HEK293 (cell line): ENCODE results near the gene RAB10.

Experiments used
- CTCF ChIA-PET: fragments of 350-600 bp; formaldehyde crosslinking; extraction: SDS; loops from one replicate; lab custom pipeline; 2021; ENCODE audit warnings: antibody characterized with exemption; lab: Yijun Ruan, JAX
- POLR2A ChIA-PET: fragments of 300-600 bp; formaldehyde crosslinking; extraction: SDS; loops from one replicate; lab custom pipeline; 2020; ENCODE audit warnings: antibody characterized with exemption, inconsistent platforms; lab: Yijun Ruan, JAX
- H3K27ac ChIP-seq: fragments of 200-500 bp; sonication (Bioruptor generic); 2 replicates; pipeline ENCODE4 v1.5.1; 2014; ENCODE audit warnings: low read depth, low read length, control low read depth, inconsistent platforms; ENCODE audit errors: extremely low read depth
- H3K36me3 ChIP-seq, 2 experiments: fragments of 200-500 bp in 1 of 2; sonication (Bioruptor generic) in 1 of 2; 1 replicate in 1 of 2; 2 replicates in 1 of 2; pipeline ENCODE4 v1.5.1; 2014 to 2017; ENCODE audit warnings: inconsistent platforms in 2 of 2, low read length in 2 of 2; ENCODE audit not compliant: control insufficient read depth in 2 of 2, insufficient read depth in 1 of 2
- H3K4me1 ChIP-seq: fragments of 200-500 bp; sonication (Bioruptor generic); 2 replicates; pipeline ENCODE4 v1.5.1; 2014; ENCODE audit warnings: mild to moderate bottlenecking, low read length, inconsistent platforms; ENCODE audit not compliant: control insufficient read depth, insufficient read depth
- H3K4me3 ChIP-seq: 2 replicates; pipeline ENCODE4 v1.5.1; 2011; ENCODE audit warnings: low read depth, mild to moderate bottlenecking, control low read depth, low read length, moderate library complexity
- H3K9me3 ChIP-seq: fragments of 200-500 bp; sonication (Bioruptor generic); 2 replicates; pipeline ENCODE4 v1.5.1; 2014; ENCODE audit warnings: low read depth, low read length, inconsistent platforms; ENCODE audit not compliant: control insufficient read depth, insufficient read depth
- KLF1 ChIP-seq: fragments of 450-650 bp; formaldehyde crosslinking; IDR thresholded peaks from 2 replicates; pipeline ENCODE4 v1.5.1; 2016; ENCODE audit warnings: missing biosample characterization, missing genetic modification characterization
- KLF16 ChIP-seq: fragments of 450-650 bp; formaldehyde crosslinking; IDR thresholded peaks from 2 replicates; pipeline ENCODE4 v1.5.1; 2017; ENCODE audit warnings: missing biosample characterization, missing genetic modification characterization
- PRDM6 ChIP-seq: fragments of 450-650 bp; formaldehyde crosslinking; IDR thresholded peaks from 2 replicates; pipeline ENCODE4 v1.5.1; 2017; ENCODE audit warnings: missing biosample characterization, missing genetic modification characterization
- SP7 ChIP-seq: fragments of 450-650 bp; formaldehyde crosslinking; IDR thresholded peaks from 2 replicates; pipeline ENCODE4 v1.5.1; 2016; ENCODE audit warnings: missing biosample characterization, missing genetic modification characterization
- ZBTB20 ChIP-seq: fragments of 450-650 bp; formaldehyde crosslinking; IDR thresholded peaks from 2 replicates; pipeline ENCODE4 v1.5.1; 2016; ENCODE audit warnings: missing biosample characterization, missing genetic modification characterization
- ZBTB6 ChIP-seq: fragments of 450-650 bp; formaldehyde crosslinking; IDR thresholded peaks from 2 replicates; pipeline ENCODE4 v1.5.1; 2017; ENCODE audit warnings: missing biosample characterization, missing genetic modification characterization
- ZNF10 ChIP-seq: fragments of 450-650 bp; formaldehyde crosslinking; IDR thresholded peaks from 2 replicates; pipeline ENCODE4 v1.5.1; 2017; ENCODE audit warnings: missing biosample characterization, missing genetic modification characterization
- ZNF138 ChIP-seq: fragments of 450-650 bp; formaldehyde crosslinking; IDR thresholded peaks from 2 replicates; pipeline ENCODE4 v1.5.1; 2016; ENCODE audit warnings: missing biosample characterization, missing genetic modification characterization, borderline replicate concordance
- ZNF140 ChIP-seq: fragments of 450-650 bp; formaldehyde crosslinking; IDR thresholded peaks from 2 replicates; pipeline ENCODE4 v1.5.1; 2016; ENCODE audit warnings: missing biosample characterization, missing genetic modification characterization
- ZNF169 ChIP-seq: fragments of 450-650 bp; formaldehyde crosslinking; IDR thresholded peaks from 2 replicates; pipeline ENCODE4 v1.5.1; 2016; ENCODE audit warnings: missing biosample characterization, missing genetic modification characterization
- ZNF18 ChIP-seq: fragments of 450-650 bp; formaldehyde crosslinking; IDR thresholded peaks from 2 replicates; pipeline ENCODE4 v1.5.1; 2016; ENCODE audit warnings: missing biosample characterization, missing genetic modification characterization
- ZNF221 ChIP-seq: fragments of 450-650 bp; formaldehyde crosslinking; IDR thresholded peaks from 2 replicates; pipeline ENCODE4 v1.5.1; 2017; ENCODE audit warnings: missing biosample characterization, missing genetic modification characterization, borderline replicate concordance
- ZNF324 ChIP-seq: fragments of 450-650 bp; formaldehyde crosslinking; IDR thresholded peaks from 2 replicates; pipeline ENCODE4 v1.5.1; 2016; ENCODE audit warnings: missing biosample characterization, missing genetic modification characterization
- ZNF391 ChIP-seq: fragments of 450-650 bp; formaldehyde crosslinking; IDR thresholded peaks from 2 replicates; pipeline ENCODE4 v1.5.1; 2016; ENCODE audit warnings: low read depth, missing biosample characterization, missing genetic modification characterization, borderline replicate concordance
- ZNF692 ChIP-seq: fragments of 450-650 bp; formaldehyde crosslinking; IDR thresholded peaks from 2 replicates; pipeline ENCODE4 v1.5.1; 2016; ENCODE audit warnings: missing biosample characterization, missing genetic modification characterization
- ZNF704 ChIP-seq: fragments of 450-650 bp; formaldehyde crosslinking; IDR thresholded peaks from 2 replicates; pipeline ENCODE4 v1.5.1; 2016; ENCODE audit warnings: missing biosample characterization, missing genetic modification characterization
- ZNF768 ChIP-seq: fragments of 450-650 bp; formaldehyde crosslinking; IDR thresholded peaks from 2 replicates; pipeline ENCODE4 v1.5.1; 2018; ENCODE audit warnings: missing biosample characterization, mild to moderate bottlenecking, missing genetic modification characterization
- ZNF792 ChIP-seq: fragments of 450-650 bp; formaldehyde crosslinking; IDR thresholded peaks from 2 replicates; pipeline ENCODE4 v1.5.1; 2016; ENCODE audit warnings: missing biosample characterization, missing genetic modification characterization
- ZSCAN16 ChIP-seq: fragments of 450-650 bp; formaldehyde crosslinking; IDR thresholded peaks from 2 replicates; pipeline ENCODE4 v1.5.1; 2016; ENCODE audit warnings: missing biosample characterization, missing genetic modification characterization
- ZSCAN4 ChIP-seq: fragments of 450-650 bp; formaldehyde crosslinking; IDR thresholded peaks from 2 replicates; pipeline ENCODE4 v1.5.1; 2017; ENCODE audit warnings: missing biosample characterization, missing genetic modification characterization

The RAB10 gene

GRCh38 chr2:26058390-26058789, 24.5 kb downstream of the RAB10 start (continued):
- no peak for TF ChIP-seq ZNF692 (tag by site-specific recombination)

GRCh38 chr2:26059542-26059941, 25.7 kb downstream of the RAB10 start:
- ChIA-PET POLR2A (no interaction called here), CTCF (interaction anchor here (0.6 to 1.3 kb wide), 3 partner anchors 11 to 286 kb away, joined by 3 to 5 read pairs (median 3); no protein-coding TSS in a partner anchor)
- peaks cover 18% of the 10 kb centered on the region for H3K4me1 ChIP-seq
- no peaks in the 10 kb centered on the region for H3K9me3 ChIP-seq
- no peak overlapping the region for H3K27ac ChIP-seq
- no peak overlapping the region for H3K4me3 ChIP-seq
- TF ChIP-seq ZNF10 (tag by site-specific recombination) (0 out of 2 replicates have a peak, but pooled peaks have one; percentile 37), ZNF221 (tag by site-specific recombination) (no peak), ZSCAN4 (tag by site-specific recombination) (no peak), ZNF768 (tag by site-specific recombination) (no peak)
- H3K36me3 ChIP-seq, result no peaks in the 10 kb centered on the region; a peak in 1 of 3 replicates

GRCh38 chr2:26061539-26061938, 27.7 kb downstream of the RAB10 start:
- no peak overlapping the region for H3K27ac ChIP-seq
- no peak for TF ChIP-seq ZNF18 (tag by site-specific recombination)
- no peak for TF ChIP-seq ZNF138 (tag by site-specific recombination)
- no peak for TF ChIP-seq PRDM6 (tag by site-specific recombination)
- no peak for TF ChIP-seq ZBTB20
- TF ChIP-seq ZNF140 (tag by site-specific recombination), result no peak
- TF ChIP-seq SP7 (tag by site-specific recombination), result 0 out of 2 replicates have a peak, but pooled peaks have one; percentile 16
- no peak for TF ChIP-seq ZNF324 (tag by site-specific recombination)
- CTCF ChIA-PET, result interaction anchor here (1.8 to 2.4 kb wide), 2 partner anchors 70 to 84 kb away, joined by 7 read pairs; no protein-coding TSS in a partner anchor
- no peak overlapping the region for H3K4me3 ChIP-seq
- POLR2A ChIA-PET, result interaction anchor here (0.7 kb wide), 2 partner anchors 12 to 34 kb away, joined by 4 to 5 read pairs; no protein-coding TSS in a partner anchor
- peaks cover 0 to 3% of the 10 kb centered on the region in 2 experiments; a peak in 2 of 3 replicates for H3K36me3 ChIP-seq
- peaks cover 17% of the 10 kb centered on the region for H3K4me1 ChIP-seq
- H3K9me3 ChIP-seq, result no peaks in the 10 kb centered on the region

- POLR2A ChIA-PET, result no interaction called here
- Histone ChIP-seq H3K36me3 (peaks cover 0 to 3% of the 10 kb centered on the region in 2 experiments; a peak in 2 of 3 replicates), H3K4me3 (no peak overlapping the region), H3K27ac (no peak overlapping the region), H3K9me3 (no peaks in the 10 kb centered on the region), H3K4me1 (peaks cover under 1% of the 10 kb centered on the region; the same call in 1 of the 2 replicates)
- CTCF ChIA-PET, result no interaction called here
- no peak for TF ChIP-seq KLF16 (tag by site-specific recombination)
- no peak for TF ChIP-seq ZSCAN16 (tag by site-specific recombination)
- TF ChIP-seq ZNF391 (tag by site-specific recombination), result no peak
- no peak for TF ChIP-seq ZNF704 (tag by site-specific recombination)
- peak; percentile 53; the same call in 1 of the 2 replicates for TF ChIP-seq ZBTB6 (tag by site-specific recombination)
- TF ChIP-seq KLF1, result no peak
- TF ChIP-seq ZNF792 (tag by site-specific recombination), result no peak
- no peak for TF ChIP-seq ZNF169 (tag by site-specific recombination)
Measured at GRCh38 chr2:26064846-26065245, 31.0 kb downstream of the RAB10 start.
